SK-N-SH (cell line): ENCODE results near the gene IL3.

Source experiments
- CHD2 ChIP-seq: fragments of 150-350 bp; IDR thresholded peaks from 2 replicates; pipeline ENCODE4 v1.6.1; 2018; ENCODE audit warnings: low read length; ENCODE audit not compliant: partially characterized antibody
- CTCF ChIP-seq: fragments of 200-600 bp; sonication (generic); IDR thresholded peaks from 2 replicates; pipeline ENCODE4 v1.6.1; 2017; ENCODE audit warnings: antibody characterized with exemption, mild to moderate bottlenecking, moderate library complexity
- EP300 ChIP-seq, 2 experiments: IDR thresholded peaks; 2 replicates each; pipeline versions ENCODE4 v1.4.0 to v1.6.1; 2012; ENCODE audit warnings: borderline replicate concordance in 1 of 2, low read depth in 1 of 2, low read length in 1 of 2
- GABPA ChIP-seq: IDR thresholded peaks from 2 replicates; pipeline ENCODE4 v1.4.0; 2012; ENCODE audit warnings: low read depth, mild to moderate bottlenecking
- REST ChIP-seq: IDR thresholded peaks from 2 replicates; pipeline ENCODE4 v1.6.1; 2012; ENCODE audit warnings: mild to moderate bottlenecking, low read depth, low read length, moderate library complexity
- SMC3 ChIP-seq: IDR thresholded peaks from 2 replicates; pipeline ENCODE4 v1.6.1; 2012; ENCODE audit warnings: low read depth, low read length, improper control_type of control experiment

- TF ChIP-seq EP300 (IDR thresholded peaks at IDR 0.05; ENCODE audit: borderline replicate concordance in 1 of 2, low read depth in 1 of 2, low read length in 1 of 2) (no peak), GABPA (no peak), CHD2 (no peak), CTCF (no peak), REST (no peak), SMC3 (no peak)
These were observed 41.1 kb upstream of the IL3 start for GRCh38 chr5:132019337-132019736.
